Heart left ventricle (tissue), 13 donors: ENCODE data around the gene RNF121.

Experiments
- CTCF ChIP-seq, 12 donors: fragments of 200-600 bp; sonication (generic) in 4 of 12; IDR thresholded peaks; one replicate each; pipeline versions ENCODE4 v1.5.0 to v1.8.0; 2018 to 2022; ENCODE audit warnings: antibody characterized with exemption in 12 of 12, mild to moderate bottlenecking in 5 of 12
- POLR2A ChIP-seq, 2 donors: fragments of 450-650 bp; IDR thresholded peaks; one replicate each; pipeline ENCODE4 v1.6.1; 2017; ENCODE audit warnings: antibody characterized with exemption in 2 of 2, mild to moderate bottlenecking in 2 of 2, moderate library complexity in 2 of 2
- donor health status: ischemic (EF 13 %, LVEDD 7.1; RV severe dilation, severe dysfunction).
- donor health status: DM: no; HTN: yes; CAD: no.
- donor health status: DM: no; HTN: no; CAD: no.
- donor health status: ischemic (EF 25% LVEDD 6.9; RV normal size, moderate dysfunction).
- donor health status: ischemic (EF 25% LVEDD 5.7; RV mildly dilated, moderate dysfunction).
- donor health status: ischemic (EF 35%, LVEDD 5.7; RV mildly dilated, moderate dysfunction).
- donor health status: nonischemic (EF 11% LVEDD 7.7; RV severe dilation, severe dysfunction).
- donor health status: DM: yes; HTN: yes; CAD: no.
- donor health status: PGD.
- donor health status: ischemic (EF 29% LVEDD 5.4; RV normal size, mild dysfunction).
- donor health status: nonischemic (EF 23%, LVEDD 6.1; RV moderate dilation, normal function).

- TF ChIP-seq CTCF (IDR thresholded peaks at IDR 0.05) (no peak), POLR2A (IDR thresholded peaks at IDR 0.05) (no peak)
Measured at GRCh38 chr11:71948314-71949027, 19.6 kb downstream of the RNF121 start.
